ENCODE data around the gene GTF2IRD2.
"Not testable (repeated sequence)": the region's sequence is repeated elsewhere in the genome, so short reads cannot be mapped to it uniquely, and the experiment has no call there.

GTF2IRD2 gene

DNA sequence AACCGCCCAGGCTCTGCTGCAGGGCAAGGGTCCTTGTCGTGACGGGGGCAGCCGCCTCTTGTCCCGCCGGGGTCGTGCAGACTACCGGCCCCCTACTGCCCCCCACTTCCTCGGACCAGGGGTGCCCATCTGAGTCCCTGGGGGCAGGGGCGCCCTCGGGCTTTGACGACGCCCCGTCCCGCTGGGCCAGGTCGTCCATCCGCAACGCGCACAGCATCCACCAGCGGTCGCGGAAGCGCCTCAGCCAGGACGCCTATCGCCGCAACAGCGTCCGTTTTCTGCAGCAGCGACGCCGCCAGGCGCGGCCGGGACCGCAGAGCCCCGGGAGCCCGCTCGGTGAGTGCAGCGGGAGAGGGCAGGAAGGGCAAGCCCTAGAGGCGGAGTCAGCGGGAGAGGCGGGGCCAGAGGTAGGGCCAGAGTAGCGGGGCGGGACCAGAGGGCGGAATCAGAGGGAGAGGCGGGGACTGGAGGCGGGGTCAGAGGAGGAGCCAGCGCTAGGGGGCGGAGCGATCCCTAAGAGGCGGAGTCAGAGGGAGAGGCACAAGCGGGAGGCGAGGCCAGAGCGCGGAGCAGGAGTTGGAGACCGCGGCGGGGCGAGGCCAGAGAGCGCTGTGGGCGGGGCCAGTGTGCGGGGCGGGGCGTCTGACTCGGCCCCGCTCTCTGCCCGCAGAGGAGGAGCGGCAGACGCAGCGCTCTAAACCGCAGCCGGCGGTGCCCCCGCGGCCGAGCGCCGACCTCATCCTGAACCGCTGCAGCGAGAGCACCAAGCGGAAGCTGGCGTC, 62.8 kb downstream of the GTF2IRD2 start:
- DNase-seq (ENCODE audit: low read depth in 2 of 2) = peak; percentile 90 to 97

DNA sequence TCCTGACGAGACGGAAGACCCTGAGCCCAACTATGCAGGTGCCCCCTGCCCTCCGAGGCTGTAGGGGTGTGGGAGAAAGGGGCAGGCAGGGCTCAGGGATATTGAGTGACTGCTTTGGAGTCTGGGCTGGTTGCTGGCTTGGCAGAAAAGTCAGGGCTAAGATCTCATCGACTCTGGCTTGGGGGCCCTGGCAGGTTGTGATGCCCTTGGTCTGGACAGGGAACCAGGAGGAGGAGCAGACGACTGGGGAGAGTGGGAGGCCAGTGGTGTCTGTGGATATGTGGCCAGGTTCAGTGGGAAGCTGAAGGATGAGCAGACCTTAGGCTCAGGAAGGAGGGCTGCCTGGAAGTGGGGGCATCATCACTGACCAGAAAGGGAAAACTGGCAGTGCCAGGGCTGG, 67.8 kb downstream of the GTF2IRD2 start:
- DNase-seq (ENCODE audit: low read depth in 2 of 2) = not testable (repeated sequence)

DNA sequence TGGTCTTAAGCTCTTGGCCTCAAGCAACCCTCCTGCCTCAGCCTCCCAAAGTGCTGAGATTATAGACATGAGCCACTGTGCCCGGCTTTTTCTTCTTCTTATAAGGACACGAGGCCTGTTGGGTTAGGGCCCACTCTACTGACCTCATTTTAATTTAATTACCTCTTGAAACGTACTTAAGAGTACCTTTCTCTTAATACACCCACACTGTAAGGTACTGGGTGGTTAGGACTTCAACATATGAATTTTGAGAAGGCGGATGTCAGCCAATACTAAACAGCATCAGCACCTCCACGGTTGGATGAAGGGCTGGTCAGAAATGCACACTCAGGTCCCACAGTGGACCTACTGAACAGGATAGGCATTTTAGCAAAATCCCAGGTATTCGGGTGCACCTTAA, 69.7 kb downstream of the GTF2IRD2 start:
- not testable (repeated sequence) for DNase-seq (ENCODE audit: low read depth in 2 of 2)

DNA sequence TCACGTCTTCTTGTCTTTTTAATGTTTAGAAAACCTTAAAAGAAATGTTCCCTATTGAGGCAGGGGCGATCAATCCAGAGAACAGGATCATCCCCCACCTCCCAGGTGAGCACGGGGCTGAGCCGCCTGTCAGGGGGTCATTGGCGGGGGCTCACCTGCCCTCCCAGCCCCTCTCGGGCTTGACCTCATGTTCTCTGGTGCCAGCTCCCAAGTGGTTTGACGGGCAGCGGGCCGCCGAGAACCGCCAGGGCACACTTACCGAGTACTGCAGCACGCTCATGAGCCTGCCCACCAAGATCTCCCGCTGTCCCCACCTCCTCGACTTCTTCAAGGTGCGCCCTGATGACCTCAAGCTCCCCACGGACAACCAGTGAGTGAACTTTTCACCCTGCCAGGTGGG, 72.4 kb downstream of the GTF2IRD2 start:
- DNase-seq (ENCODE audit: low read depth in 2 of 2) = not testable (repeated sequence)

DNA sequence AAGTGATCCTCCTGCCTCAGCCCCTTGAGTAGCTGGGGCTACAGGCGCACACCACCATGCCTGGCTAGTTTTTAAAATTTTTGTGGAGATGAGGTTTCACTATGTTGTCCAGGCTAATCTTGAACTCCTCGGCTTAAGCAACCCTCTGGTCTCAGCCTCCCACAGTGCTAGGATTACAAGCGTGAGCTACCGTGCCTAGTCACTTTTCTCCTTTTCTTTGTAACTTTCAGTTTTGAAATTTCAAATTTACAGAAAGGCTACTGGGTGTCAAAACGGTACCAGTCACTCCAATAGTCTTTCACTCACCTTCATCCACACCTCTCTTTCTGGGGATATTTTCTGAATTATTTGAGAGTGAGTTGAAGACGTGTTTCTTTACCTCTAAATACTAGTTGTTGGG, 76.3 kb downstream of the GTF2IRD2 start:
- DNase-seq (ENCODE audit: low read depth in 2 of 2) = not testable (repeated sequence)

DNA sequence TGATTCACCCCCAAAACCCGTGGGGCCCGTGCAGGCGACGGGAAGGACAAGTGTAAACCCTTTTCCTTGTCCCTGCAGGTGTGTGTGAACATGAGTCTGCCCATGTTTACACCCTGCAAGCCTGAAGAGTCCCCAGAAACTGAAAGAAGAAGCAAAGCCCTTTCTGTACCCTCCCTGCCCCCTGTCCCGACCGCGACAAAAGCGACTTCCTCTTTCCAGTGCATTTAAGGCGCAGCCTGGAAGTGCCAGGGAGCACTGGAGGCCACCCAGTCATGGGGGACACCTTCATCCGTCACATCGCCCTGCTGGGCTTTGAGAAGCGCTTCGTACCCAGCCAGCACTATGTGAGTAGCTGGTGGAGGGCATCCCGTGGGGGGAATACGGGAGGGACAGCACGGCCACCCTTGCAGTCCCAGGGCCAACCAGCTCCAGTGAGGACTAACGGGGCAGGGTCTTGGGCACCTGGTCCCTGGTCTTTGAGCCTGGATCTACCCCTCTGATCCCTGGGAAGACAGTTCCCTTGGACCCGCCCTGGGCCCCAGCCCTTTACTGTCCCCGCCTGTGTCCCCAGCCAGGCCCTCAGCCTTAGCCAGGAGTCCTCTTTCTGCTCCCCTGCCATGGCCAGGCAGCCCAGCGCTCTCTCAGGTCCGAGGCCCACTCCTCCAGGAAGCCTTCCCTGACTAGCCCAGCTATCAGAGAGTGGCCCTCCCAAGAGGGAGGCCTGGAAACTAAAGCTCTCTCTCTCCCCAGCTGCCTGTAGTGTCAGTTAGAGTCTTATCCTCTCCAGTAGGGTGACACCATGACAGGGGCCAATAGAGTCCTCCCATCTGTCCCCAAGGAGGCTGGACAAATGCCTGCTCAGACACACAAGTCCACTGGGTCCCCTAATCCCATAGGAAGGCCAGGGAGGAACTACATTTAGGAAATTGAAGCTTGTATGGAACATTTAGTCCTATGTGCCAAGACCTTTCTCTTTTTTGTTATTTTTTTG, 77.3 kb downstream of the GTF2IRD2 start, which contains the start of gene NCF1:
NCF1 (plus strand) TSS at position 252 of the 991 bp plus-strand sequence; CDS start at position 273, 21 bp downstream.
- DNase-seq (ENCODE audit: low read depth in 2 of 2) = not testable (repeated sequence)

DNA sequence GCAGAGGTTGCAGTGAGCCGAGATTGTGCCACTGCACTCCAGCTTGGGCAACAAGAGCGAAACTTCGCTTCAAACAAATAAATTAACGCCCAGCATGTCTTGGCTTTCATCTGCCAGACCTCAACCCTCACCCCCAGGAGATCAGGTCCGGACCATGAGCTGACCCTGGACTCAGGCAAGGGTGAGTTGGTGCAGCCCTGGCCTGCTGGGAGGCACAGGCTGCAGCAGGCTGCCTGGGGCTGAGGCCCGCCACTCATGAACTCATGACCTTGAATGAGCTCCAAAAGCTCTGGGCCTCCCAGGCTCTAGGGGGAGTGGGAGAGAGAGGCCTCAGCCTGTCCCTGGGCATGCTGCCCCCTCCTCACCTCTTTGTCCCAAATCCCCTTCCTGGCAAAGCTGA, 79.3 kb downstream of the GTF2IRD2 start:
- not testable (repeated sequence) for DNase-seq (ENCODE audit: low read depth in 2 of 2)

DNA sequence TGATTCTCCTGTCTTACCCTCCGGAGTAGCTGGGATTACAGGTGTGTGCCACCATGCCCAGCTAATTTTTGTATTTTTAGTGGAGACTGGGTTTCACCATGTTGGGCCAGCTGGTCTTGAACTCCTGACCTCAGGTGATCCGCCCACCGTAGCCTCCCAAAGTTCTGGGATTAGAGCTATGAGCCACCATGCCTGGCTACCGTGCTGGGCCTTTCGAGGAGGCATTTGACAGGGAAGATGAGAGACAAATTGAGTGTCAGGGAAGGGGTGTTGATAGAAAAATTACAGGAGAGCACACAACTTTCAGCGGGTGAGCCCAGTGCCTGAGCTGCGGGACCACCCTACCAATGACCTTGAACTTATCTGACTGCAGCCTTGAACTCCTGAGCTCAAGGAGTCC, 81.3 kb downstream of the GTF2IRD2 start:
- not testable (repeated sequence) for DNase-seq (ENCODE audit: low read depth in 2 of 2)

DNA sequence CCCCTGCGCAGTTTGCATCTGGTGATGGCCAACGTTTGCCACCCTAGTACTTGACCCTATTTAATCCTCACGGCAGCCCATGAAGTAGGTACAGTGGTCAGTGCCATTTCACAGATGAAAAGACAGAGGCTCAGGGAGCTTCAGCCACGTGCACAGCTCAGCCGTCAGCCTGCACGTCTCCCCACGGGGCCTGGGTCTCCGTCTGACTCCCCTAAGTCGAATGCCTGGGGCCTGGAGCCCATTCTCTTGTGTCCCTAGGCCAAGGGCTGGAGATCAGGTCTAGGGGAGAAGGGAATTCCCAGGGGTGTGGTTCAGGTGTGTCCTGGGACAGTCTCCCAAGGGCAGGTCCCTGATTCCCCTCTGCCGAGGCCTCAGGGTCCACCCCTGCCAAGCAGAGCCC, 84.4 kb downstream of the GTF2IRD2 start:
- not testable (repeated sequence) for DNase-seq (ENCODE audit: low read depth in 2 of 2)

DNA sequence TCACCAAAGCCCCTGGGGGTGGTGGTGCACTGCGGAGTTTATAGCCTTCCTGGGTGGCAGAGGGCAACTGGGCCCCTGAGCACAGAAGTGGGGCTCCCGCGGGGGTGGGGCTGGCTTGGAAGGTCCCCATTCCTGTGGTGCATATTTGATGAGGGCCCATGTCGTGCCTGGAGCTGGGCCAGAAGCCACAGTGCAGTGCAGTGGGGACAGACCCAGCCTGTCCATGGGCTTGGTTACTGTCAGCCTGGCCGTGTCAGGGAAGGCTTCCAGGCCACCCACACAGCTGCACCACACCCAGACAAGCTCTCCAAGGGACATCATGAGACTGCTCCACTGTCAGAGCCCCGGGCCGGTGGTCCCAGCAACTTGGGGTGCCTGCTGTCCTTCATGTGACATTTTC, 84.9 kb downstream of the GTF2IRD2 start:
- DNase-seq (ENCODE audit: low read depth in 2 of 2) = not testable (repeated sequence)

DNA sequence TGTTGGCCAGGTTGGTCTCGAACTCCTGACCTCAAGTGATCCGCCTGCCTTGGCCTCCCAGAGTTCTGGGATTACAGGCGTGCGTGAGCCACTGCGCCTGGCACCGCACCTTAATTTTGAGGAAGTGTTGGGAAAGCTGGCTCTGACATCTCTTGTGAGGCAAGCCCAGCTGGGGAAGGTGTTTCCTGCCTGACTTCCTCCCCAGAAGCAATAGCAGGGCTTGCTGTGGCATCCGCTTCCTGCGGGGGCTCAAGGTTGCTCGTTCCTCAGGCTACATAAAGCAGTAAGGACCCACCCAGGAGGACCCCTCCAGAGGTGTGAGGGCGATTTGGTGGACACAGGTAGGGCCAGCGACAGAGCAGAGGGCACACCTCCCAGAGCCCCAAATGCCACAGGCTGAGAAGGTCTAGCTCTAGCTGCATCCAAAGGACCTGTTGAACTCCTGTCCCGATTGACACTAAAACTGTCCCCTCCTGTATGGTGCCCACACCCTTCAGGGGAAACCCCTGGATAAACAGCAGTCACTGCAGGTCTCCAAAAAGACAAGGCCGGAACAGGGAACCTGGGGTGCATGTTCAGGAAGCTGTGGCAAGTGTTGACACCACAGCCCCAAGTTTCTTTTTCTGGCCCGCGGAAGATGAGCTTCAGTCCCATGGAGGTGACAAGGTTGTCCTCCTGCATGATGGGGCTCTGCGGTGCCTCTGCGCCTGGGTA, 86.0 kb downstream of the GTF2IRD2 start:
- not testable (repeated sequence) for DNase-seq (ENCODE audit: low read depth in 2 of 2)

DNA sequence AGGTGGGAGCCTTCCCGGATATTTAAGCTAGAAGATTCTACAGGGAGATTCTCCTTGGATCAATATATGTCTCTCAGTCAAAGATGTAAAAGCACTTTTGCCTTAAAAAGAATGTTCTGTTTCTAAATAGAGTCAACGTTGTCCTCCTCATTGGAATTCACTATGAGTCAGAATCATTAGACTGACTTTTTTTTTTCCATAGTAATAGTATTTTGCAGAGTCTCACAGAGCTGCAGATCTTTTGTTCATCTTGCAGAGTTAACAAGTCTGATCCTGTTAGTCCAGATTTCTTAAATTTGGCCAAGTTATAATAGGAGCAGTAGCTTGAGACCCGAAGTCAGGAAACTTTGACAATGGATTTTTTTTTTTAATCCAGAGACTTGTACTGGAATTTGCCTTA, 92.4 kb downstream of the GTF2IRD2 start:
- DNase-seq (ENCODE audit: low read depth in 2 of 2) = not testable (repeated sequence)

DNA sequence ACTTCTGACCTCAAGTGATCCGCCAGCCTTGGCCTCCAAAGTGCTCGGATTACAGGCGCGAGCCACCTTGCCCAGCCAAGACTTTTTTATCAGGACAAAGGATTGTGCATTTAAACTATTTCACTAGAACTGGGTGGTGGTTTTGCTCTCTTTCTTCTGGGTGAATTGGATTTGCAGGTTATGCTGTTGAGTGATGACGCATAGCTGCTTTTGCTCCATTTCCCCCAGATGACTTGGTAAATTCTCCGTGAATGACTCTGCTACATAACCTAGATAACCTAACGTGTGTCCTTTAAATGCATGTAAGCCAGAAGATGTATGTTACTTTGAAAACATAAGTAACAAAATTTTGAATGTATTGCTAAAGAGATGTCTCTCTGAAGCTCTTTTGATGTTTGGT, 93.1 kb downstream of the GTF2IRD2 start:
- DNase-seq (ENCODE audit: low read depth in 2 of 2) = not testable (repeated sequence)

DNA sequence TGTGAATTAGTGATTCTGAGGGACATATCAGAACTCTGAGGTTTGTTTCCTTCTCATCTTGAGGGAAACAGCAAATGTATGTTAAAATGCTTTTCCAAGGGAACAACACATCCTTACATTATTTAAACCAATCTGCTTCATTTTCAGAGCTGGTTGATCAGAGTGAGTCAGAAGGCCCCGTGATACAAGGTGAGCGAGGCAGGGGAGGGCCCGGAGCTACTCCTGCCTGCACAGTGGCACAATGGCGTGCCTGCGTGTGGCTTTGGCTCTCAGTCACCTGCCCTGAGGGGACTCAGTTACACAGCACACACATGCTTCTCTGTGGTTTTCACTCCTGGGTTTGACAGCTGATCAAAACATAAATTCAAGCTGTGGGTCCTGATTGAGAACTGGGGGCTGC, 94.7 kb downstream of the GTF2IRD2 start:
- DNase-seq (ENCODE audit: low read depth in 2 of 2) = not testable (repeated sequence)

DNA sequence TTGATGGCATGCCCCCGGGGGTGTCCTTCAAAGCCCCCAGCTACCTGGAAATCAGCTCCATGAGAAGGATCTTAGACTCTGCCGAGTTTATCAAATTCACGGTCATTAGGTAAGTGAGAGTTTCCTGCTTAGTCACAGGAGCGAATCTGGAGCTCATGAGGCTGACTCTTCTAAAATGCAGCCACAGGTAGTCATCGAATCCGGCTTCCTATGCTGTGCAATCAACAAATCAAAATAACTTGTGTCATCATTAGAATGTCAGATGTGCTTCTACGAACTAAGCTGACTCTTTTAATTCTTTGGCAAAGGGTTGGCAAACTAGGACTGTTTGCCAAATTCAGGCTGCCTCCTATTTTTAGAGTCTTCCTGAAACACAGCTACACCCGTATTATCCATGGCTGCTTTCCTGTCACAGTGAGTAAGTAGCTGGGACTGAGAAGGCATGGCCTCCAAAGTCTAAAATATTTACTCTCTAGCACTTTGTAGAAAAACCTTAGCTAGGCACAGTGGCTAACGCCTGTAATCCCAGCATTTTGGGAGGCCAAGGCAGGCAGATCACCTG, 97.4 kb downstream of the GTF2IRD2 start:
- DNase-seq (ENCODE audit: low read depth in 2 of 2) = not testable (repeated sequence)

Measured in stimulated activated CD4-positive, alpha-beta T cell treated with anti-CD3 and anti-CD28 coated beads, Interleukin-1b, Interleukin-23, amount 100 ng/mL, for 1 hour (primary cell).